ENCODE measurements around the gene SLC25A43.

GRCh38 chrX:119419146-119419545, 20.0 kb downstream of the SLC25A43 start:
- no peak for TF ChIP-seq CTCF (IDR thresholded peaks at IDR 0.05)
- no peak for TF ChIP-seq POLR2A (IDR thresholded peaks at IDR 0.05)
